Stimulated activated CD8-positive, alpha-beta memory T cell treated with anti-CD3 and anti-CD28 coated beads, Interleukin-2, amount 100 ng/mL, for 48 hours (primary cell): ENCODE results near the gene FOXC1.
A peak's percentile ranks its signal among the peaks of the same experiment; 100 is the strongest.

Experiments
- DNase-seq, 2 donors: peaks; one replicate each; pipeline ENCODE4 v3.0.0-alpha.2; 2020; ENCODE audit warnings: low read depth in 2 of 2

FOXC1 gene

DNA sequence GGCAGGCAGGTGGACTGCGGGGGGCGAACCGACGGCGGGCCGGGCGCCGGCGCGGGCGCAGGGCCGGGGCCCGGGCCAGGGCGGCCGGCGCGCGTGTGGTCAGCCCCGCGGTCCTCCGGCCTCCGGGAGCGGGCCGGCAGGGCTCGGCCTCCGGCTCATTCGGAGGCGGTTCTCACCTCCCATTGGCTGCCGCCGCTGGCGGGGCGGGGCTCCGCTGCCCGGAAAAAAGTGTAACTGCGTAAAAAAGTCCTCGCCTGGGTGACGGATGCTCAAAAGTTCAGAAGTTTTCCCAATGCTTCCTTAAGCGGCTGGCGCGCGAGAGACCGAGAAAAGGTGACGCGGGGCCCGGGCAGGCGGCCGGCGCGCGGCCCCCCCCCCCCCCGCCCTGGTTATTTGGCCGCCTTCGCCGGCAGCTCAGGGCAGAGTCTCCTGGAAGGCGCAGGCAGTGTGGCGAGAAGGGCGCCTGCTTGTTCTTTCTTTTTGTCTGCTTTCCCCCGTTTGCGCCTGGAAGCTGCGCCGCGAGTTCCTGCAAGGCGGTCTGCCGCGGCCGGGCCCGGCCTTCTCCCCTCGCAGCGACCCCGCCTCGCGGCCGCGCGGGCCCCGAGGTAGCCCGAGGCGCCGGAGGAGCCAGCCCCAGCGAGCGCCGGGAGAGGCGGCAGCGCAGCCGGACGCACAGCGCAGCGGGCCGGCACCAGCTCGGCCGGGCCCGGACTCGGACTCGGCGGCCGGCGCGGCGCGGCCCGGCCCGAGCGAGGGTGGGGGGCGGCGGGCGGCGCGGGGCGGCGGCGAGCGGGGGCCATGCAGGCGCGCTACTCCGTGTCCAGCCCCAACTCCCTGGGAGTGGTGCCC is at the start of gene FOXC1:
FOXC1 (plus strand) TSS at position 268 of the 849 bp plus-strand sequence; CDS start at position 799, 531 bp downstream.
- DNase-seq, result peak in 1 of 2 donors; percentile 45

- no peak for DNase-seq
Observed at GRCh38 chr6:1560281-1561058, 49.2 kb upstream of the FOXC1 start.

GRCh38 chr6:1561355-1561754 is 48.4 kb upstream of the FOXC1 start:
- DNase-seq, result no peak

DNA sequence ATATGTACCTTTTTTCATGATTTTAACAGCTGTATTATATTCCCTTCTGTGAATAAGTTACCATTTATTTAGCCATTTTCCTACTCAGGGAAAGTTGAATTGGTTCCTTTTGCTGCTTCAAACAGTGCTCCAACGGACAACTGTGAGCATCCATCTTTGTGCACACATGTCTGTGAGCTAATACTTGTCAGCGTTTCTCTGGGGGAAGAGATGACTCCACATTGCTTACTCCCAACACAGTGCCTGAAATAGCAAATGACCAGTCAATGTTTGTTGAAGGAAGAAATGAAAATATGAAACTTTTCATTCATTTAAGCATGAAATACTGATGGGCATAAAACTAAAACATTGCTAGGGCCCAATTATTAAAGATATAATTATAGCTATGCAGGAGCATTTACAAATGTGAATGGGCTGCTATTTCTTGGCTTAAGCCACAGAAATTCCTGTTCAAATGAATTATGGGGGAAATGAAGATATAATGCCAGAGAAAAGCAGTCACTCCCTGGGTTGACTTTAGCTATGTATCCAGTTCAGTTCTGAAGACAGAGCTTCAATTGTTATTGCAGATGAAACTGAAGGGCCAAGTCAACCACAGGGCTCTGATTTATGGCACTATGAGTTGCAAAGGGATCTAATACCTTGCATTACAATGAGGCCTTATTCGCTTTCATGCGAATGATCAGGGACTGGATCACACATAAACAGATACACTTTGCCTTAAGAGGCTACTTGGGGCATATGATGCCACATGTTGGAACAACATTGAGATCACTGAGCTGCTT is 47.4 kb upstream of the FOXC1 start:
- no peak for DNase-seq

DNA sequence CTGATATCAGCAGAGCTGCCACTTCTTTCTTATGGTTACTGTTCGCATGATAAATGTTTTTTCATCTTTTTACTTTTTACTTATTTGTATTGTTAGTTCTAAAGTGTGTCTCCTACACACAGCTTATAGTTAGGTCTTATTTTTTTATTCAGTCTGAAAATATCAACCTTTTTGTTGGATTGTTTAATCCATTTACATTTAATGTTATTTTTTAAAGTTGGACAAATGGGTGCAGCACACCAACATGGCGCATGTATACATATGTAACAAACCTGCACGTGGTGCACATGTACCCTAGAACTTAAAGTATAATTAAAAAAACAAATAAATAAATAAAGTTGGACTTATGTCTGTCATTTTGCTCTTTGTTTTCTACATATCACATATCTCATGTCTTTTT is 40.3 kb upstream of the FOXC1 start:
- DNase-seq, result no peak

GRCh38 chr6:1570848-1571247 is 38.9 kb upstream of the FOXC1 start:
- no peak for DNase-seq

DNA sequence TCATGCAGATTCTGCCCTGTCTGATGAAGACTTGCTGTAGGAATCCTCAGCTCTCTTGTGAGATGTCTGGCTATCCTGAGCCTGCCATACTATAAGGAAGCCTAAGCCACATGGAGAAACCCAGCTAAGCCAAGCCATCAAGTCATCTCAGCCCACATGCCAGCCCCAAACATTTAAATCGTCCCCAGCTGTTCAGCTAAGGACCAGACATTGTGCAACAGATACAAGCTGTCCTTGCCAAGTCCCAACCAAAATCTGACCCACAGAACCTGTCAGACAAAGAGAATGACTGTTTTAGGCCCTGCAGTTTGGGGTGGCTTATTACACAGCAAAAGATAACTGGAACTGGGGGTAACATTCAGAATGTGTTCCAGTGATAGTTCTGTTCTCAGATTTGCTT is 36.8 kb upstream of the FOXC1 start:
- no peak for DNase-seq

- DNase-seq, result no peak
Observed at GRCh38 chr6:1574083-1574761, 35.5 kb upstream of the FOXC1 start.

DNA sequence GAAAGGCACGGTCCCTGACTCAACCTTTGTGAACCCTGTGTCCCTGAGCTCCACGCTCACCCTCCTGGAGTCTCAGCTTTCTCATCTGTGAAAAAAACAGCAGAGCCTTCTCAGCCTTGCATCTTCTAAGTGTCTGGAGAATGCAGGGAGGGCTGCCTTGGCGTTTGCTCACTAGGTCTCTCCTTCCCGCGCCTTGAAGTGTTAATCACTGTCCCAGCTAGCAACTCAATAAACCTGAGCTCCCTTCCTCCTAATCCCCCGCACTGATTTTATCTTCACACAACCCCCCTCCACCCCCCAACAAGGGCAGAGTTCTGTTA is 34.9 kb upstream of the FOXC1 start:
- no peak for DNase-seq

- DNase-seq, result no peak
Observed at GRCh38 chr6:1575210-1576041, 34.3 kb upstream of the FOXC1 start.

- no peak for DNase-seq
Observed at GRCh38 chr6:1576166-1576565, 33.5 kb upstream of the FOXC1 start.

DNA sequence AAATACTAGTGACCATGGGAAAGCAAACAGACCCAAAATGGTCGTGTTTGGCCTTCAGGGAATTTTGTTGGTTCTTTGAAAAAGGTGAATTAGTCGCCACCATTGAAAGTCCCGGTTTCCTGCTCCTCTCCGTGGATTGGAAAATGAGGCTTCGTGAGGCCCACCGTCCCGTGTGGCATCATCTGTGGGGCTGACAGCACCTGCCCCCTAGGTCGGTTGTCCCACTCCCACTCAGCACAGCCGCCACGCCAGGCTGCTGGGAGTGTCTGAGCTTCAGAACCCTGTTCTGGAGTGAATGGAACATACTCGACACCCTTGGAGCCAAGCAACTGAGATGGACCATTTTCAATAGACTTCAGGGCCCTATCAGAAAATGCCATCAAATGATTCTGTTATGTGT is 33.0 kb upstream of the FOXC1 start:
- no peak for DNase-seq

DNA sequence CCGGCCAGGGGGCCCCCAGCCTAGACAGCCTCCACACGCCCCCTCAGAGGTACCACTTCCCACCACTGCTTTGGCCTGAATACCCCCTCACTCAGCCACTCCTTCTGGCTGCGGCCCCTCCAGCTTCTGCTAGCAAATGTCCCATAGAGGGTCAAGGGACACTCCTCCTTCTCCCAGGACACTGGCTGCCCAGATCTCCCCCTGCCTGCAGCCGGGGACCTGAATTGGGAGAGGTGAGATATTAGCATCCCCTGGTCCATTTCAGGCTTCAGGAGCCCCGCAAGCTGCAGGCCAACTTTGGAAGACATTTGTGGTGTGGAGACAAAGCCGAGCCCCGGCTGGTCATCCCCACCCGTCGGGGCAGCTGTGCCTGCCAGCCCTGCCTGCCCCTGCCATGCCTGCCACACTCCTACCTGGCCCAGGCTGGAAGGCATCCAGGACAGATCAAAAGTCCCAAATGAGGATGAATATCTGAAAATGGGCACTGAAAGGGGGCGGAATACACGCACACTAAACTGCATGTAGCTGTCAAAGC is 32.5 kb upstream of the FOXC1 start:
- DNase-seq, result no peak

GRCh38 chr6:1577896-1578745 is 31.6 kb upstream of the FOXC1 start:
- no peak for DNase-seq

DNA sequence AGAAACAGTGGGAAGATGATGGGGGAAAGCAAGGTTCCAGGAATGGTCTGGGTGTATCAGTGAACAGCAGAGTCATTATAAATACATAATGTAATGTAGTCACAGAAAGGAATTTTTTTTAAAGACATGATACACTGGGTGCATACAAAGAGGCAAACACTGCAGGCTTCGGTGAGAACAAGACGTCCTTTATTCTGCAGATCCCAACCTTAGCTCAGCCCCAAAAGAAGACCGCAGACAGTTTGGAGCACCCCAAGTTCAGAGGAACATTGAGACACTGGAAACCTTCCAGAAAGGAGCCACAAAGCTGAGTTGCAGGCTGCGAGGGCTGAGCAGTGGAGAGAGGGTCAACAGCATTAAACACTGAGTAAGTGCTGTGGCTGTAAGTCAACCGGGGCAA is 30.6 kb upstream of the FOXC1 start:
- DNase-seq, result no peak

DNA sequence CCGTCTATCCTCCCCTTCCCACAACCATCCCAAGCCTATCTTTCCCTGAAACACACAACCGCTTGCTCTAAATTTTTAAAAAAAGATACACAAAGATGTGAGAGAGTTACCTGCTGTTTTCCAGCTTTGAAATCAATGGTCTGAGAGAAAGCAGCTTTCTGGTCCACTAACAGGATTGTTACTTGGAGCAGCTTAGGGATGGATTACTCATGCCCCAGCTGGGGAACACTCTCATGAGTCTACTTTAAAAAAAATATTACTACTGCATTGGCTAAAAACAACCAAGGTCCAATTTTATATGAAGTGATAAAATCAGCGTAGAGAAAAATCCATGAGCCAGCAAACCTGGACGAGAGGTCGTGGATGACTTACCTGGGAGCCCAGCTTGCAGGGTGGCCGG is 29.6 kb upstream of the FOXC1 start:
- no peak for DNase-seq

- DNase-seq, result no peak
Observed at GRCh38 chr6:1580585-1580984, 29.1 kb upstream of the FOXC1 start.

GRCh38 chr6:1581120-1581991 is 28.4 kb upstream of the FOXC1 start:
- no peak for DNase-seq

DNA sequence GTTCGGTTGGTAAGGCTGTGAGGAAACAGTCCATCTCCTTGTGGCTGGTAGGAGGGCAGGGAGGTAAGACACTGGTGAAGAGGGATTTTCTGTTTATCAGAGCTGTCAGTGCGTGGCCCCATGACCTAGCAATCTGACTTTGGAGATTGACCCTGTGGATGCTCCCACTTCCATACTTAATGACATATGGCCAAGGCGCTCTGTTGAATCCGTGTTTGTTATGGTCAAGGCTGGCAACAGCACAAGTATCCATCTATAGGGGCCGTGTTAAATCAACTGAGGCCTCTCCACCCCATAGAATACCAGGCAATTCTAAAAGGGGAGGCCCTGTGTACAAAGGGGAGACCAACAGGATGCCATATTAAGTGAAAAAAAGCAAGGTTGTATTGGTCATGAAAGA is 25.6 kb upstream of the FOXC1 start:
- no peak for DNase-seq
